GM19468 (cell line): ENCODE results near the gene TREML1.

Source experiments
- ATAC-seq: cut with Tn5 transposase; IDR thresholded peaks from one replicate; pipeline ENCODE4 v1.9.1; 2021; ENCODE audit warnings: mild to moderate bottlenecking, moderate library complexity, moderate number of reproducible peaks; ENCODE audit not compliant: unreplicated experiment; ENCODE audit errors: extremely low read depth

Gene TREML1

DNA sequence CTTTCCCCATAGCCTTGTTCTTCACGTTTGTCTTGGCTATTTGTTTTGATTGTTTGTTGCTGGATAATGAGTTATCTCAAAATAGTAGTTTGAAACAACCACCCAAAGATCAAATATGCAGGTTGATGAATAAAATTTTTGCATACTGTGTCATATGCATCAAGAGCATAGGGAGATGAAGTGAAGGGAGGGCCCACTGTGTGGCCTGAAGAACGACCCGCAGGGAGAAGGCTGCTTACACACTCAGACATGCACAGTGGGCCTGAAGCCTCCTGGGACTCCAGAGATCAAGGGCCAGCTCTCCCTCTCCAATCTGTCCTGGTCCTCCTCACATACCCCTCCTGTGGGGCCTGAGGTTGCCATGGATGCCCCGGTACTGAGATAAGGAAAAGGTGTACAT is 25.0 kb upstream of the TREML1 start:
- ATAC-seq, result no peak

DNA sequence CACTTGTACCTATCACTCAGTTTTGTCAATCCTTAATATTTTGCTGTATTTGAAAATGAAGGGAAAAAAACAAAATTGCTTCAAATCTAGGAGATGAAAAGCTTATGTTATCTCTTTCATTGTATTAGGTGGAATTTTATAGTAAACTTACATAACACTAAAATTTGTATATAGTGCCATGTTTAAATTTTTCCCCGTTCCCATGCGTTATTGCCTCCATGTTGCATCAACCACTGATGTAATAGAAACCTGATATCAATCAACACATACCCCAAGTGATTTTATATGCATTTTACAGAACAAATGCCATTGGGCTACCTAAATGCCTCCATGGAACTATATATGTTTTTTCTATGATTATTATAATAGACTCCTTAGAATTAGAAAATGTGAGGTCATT is 23.5 kb upstream of the TREML1 start:
- ATAC-seq, result no peak

DNA sequence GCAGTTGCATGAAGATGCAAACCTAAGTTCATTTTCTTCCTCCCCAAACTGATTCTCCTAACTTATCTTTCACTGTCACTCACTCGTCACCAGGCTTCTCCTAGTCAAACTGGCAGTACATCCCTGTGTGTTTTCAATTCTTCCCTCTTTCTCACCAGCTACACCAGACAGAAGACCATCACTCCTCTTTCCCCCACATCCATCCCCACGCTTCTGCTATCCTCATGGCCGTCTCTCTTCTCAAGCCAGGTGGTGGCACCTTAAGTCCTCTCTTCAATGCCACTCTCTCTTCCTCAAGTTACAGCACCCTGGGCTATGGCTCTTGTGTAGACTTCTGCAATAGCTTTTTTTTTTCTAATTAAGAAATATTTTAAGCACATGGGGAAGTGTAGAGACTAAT is 23.1 kb upstream of the TREML1 start:
- ATAC-seq, result no peak

DNA sequence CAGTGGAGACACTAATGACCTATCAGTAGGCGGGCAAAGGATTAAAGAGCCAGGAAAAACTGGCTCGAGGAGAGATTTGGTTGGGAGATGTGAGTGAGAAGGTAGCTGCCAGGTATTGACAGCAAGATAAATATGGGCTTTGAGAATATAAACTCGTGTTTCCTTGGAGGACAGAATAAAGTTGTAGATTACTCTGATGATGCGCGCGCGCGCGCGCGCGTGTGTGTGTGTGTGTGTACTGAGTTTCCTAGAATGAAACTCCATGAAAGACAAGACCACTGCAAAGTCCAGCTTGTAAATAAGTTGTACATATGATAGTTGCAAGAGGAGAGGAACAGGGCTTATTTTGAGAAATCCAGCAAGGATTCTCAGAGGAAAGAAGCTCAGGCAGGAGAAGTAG is 22.0 kb upstream of the TREML1 start:
- no peak for ATAC-seq

DNA sequence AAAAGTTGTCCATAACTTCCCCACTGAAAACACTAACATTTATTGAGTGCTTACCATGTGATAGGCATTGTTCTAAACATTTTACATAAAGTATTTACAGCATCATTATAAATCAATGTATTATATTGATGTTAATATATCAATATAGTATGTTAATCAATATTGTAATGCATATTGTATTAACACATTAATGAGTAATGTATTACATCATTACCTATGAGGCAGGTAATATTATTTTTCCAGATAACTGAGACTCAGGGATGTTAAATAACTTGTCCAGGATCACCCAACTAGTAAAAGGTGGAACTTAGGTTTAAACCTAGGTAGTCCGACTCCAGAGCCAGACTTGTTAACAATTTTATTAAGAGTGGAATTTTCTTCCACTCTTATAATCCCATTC is 20.9 kb upstream of the TREML1 start:
- ATAC-seq, result no peak

DNA sequence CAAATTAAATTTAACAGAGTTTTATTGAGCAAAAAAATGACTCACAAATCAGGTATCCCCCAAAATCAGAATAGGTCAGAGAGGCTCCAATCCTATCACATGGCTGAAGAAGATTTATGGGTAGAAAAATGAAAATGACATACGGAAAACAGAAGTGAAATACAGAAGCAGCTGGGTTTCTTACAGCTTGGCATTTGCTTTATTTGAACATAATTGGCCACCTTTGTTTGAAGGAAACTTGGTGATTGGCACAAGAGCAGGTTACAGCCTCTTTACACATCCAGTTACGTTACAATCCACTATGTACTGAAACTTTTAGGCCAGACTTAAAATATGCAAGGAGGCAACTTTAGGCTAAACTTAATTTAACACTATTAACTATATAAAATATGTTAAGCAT is 20.5 kb upstream of the TREML1 start:
- no peak for ATAC-seq

DNA sequence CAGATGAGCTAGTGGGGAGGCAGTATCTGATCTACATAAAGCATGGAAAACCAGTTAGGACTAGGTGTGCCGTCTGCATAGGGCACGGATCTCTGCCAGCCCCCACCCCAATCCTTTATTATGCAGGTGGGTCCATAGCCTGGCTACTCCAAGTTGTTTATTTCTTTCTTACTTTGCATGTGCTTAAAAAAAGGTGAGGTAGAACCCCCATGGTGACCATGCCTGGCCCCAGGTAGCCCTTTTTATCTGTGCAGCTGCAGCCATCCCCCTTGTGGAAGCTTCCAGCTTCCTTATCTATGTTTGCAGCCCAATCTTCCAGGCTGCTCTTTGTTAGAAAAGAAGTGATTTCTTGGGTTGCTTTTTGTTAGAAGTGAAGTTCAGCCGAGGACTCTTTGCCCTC is 17.8 kb upstream of the TREML1 start:
- ATAC-seq, result no peak

DNA sequence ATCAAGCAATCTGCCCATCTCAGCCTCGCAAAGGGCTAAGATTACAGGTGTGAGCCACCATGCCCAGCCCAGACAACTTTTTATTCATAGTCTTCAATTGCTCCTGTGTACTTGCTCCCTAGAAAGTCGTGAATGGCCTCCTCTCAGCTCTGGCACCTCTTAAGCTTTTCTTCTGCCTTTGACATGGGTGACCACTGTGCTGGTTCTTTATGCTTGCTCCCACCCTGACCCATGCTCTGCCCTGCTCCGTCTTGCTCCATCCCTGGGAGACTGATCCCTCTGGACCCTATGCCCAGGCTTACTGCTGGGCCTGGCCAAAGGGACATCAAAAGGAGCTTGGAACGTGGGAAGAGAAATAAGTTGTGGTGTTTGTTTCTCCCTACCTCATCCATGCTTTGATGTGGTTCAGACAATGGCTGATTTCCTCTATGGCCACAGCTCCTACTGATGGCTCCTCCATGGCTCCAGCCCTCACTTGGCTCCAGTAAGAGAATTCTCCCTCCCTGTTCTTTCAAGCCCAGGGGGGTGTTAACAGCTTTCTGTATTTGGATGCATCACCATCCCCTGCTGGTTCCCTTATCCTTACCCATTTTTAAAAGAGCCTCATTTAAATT is 16.5 kb upstream of the TREML1 start:
- ATAC-seq, result no peak

DNA sequence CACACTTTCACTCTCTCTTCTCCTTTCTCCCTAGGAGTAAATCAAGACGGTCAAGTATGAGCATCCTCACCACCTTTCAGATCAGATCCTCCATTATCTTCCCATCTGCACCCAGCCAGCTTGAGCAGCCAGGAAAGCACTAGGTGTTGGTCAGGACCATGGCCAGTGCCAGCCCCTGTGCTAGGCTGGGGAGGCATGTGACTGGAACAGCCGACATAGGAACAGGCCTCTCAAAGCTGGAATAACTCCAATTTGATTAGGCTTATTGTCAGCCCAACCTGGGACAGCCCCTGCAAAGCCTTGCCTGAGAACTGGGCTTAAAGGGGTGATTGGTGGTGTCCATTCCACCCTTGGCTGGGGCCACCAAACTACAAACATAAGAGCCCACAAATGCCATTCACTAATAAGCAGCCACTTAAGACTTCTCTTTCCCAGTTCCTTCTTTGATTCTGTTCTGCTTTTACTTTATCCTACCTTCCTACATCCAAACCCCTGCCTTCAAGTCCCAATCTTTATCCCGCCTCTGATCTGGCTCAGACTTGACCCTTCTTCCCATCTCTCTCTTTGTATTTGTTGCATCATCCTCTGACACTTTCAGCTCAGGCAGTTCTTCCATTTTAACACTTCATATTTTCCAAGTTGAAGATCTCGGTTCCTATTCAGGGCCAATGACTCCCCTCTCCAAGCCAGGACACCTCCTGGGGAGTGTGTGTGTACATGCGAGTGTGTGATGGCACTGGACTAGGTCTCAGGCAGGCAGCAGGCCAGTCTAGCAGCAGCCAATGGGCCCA is 13.2 kb upstream of the TREML1 start:
- ATAC-seq, result no peak

DNA sequence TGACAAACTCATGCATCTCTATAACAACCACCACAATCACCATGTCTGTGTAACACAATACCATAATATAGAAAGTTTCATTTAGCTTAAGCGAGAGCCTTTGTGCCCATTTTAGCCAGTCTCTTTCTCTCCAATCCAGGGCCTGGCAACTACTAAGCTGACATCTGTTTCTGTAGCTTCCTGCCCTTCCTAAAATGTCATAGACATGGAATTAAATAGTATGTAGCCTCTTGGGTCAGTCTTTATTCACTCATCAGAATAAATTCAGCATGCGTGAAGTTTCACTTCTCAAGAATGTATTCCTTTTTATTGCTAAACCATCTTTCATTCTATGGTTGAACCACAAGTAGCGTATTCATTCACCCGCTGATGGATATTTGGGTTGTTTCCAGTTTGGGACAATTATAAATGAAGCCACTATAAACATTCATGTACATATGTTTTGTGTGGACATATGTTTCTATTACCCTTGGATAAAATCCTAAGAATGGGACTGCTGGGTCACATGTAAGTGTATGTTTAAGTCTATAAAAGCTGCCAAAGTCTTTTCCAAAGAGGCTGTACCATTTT is 10.5 kb upstream of the TREML1 start:
- no peak for ATAC-seq

DNA sequence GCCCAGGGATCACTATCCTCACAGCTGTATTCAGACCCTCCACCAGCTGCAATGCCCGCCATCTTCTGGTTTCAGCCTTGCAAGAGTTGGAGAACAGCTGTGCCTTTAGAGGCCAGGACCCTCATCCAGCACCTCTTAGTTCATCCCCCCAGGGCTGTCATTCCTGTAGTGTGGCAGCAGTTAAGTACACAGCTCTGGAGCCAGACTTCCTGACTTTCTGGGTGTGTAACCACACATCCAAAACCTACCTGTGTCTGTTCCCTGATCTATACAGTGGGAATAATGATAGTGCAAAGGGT is 9.2 kb upstream of the TREML1 start:
- no peak for ATAC-seq

DNA sequence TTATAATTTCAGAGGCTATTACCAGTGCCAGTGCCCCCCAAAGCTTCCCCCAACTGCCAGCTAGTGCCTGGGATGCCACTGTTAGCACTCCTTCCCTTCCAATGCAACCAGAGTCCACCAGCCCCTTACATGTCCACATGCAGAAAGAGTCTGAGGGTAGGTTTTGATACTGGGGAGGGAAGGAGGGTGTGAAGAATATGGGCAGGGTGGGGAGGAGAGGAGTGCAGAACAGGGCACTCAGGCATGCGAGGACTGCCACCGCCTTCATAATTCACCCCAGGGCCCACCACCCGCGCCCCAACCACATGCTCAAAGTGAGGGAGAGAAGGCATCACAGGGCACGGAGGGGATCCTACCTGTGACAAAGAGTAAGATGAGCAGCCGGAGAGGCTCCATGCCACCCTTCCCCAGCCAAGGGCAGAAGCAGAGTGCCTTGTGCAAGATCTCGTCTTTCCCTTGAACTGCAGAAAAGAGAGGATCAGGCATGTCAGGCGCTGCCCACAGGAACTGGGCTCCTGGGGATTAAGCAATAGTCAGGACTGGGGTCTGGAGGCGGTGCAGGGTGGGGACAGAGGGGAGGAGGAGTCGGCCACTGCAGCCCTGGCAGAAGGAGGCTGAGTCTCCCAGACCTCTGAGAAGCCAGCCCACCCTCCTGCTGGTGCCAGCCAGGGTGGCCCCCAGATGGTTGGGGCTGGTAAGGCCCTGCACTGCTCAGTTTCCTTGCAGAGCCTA is 8.7 kb upstream of the TREML1 start, which contains the start of gene TREM2:
Gene TREM2, minus strand, starts transcription at position 430 of the 732 bp plus-strand sequence. Its CDS starts 34 bp downstream, at position 396.
- no peak for ATAC-seq

DNA sequence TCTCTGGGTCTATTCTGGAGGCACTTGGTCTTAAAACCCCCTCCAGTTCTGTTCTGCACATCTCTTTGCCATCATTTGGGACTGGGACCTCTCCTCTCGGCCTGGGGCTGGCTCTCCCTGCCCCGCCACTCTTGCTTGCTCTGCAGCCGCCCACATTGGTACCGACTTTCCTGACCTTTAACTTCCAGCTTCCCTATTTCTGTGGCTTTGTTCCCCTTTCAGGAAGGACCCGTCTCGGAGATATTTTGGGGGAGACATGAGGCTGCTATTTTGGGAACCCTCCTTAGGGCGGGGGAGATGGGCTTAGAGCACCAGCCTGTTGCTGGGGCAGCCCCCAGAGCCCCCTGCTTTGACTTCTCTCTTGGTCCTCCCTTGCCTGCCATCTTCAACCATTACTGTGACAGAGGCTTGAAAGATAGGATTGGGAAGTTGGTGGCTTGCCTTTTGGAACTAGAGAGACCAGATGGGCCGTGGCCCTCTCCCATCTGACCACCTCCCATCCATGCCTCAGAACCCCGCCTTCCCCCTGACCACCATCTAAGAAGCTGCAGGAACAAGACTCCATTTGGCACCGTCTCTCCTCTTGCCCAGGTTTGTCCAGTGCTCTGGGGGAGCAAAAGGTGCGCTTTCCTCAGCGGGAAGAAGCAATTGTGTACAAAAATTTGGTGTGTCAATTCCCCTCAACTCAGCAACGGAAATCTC is 7.9 kb upstream of the TREML1 start:
- no peak for ATAC-seq

DNA sequence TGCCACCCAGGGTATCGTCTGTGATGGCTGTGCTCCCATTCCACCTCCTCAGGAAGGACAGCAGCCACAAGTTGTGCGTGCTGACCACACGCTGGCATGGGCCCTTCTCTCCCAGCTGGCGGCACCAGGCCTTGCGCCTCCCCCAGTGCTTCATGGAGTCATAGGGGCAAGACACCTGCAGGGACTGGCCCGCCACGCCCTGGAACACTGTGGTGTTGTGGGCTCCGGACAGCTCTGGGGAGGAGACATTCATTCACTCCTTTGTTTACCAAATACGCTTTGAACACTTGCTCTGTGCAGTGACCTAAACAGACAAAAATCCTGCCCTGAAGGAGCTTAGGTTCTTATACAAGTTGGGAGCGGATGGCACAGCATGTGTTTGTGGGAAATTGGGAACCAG is 7.2 kb upstream of the TREML1 start:
- no peak for ATAC-seq

DNA sequence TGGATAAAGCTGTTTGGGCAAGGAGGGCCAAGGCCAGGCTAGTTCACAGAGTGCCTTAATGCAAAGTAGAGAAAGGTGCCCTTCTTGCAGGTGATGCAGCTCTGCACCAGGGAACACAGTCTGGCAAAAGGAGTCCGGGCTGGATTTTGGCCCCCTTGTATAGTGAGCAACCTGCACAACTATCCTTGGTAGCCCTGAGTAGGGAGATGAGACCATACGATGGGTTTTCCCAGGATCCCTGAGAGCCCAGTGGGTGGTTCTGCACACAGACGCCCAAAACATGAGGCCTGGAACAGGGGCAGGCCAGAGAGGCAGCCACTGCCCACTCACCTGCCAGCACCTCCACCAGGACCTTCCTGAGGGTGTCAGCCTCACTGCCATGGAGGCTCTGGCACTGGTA is 6.8 kb upstream of the TREML1 start:
- ATAC-seq, result no peak

DNA sequence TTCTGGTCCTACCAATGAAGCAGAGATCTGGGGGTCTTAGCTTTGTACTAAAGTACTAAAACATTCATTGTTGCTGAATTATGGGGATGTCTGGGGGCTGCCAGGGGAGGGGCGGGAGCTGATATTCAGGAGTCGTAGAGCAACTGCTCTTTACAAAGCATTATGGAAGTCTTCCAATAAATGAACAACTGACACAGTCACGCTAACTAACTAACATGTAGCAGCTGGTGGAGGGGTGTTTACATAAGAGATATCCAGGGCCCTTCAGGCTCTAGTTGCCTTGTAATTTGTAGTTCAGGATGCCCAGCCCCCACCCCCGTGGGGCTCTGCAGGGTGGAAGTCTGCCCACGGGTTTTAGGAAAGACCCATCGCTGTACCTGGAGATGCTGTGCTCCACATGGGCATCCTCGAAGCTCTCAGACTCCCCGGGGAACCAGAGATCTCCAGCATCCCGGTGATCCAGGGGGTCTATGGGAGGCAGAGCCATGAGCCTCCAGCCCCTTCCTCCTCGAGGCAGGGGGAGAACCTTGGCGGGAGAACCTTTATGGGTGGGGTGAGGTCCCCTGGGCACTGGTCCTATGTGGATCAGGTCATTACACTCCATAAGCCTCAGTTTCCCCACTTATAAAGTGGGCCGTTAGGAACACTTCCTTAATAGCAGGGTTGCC is 5.4 kb upstream of the TREML1 start:
- ATAC-seq, result no peak

DNA sequence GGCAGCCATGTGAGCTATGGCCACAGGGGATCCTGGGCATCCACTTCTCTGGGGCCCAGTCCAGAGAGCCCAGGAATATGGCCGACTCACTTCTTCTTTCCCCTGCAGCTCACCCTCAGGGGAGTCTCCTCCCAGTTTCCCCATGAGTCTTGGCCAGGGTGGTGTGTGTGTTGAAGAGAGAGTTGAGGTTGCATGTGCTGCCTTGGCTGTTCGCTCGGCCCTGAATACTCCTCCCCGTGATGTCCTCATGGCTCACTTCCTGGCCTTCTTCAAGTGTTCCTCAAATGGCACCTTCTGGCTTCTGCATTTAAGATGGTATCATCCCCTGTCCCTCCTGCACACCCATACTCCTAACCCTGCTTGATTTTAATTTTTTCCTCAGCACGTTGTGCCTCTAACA is 3.2 kb upstream of the TREML1 start:
- ATAC-seq, result no peak

DNA sequence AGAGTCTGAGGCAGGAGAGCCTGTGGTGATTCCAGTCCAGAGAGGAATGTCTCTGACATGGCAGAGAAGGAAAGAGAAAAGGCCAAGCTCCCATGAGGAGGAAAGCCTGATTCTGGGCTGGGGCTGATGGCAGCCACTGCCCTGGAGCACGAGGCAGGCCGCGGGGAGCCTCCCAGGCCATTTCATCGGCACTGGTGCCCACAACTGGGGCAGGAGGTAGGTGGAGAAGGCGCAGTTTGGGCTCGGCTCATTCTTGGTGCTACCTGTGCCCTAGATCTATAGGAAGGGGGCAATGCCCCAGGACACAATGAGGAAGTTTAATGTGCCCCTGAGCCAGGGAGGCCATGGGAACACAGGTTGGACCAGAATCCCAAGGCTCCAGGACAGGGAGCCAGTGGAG is 2.6 kb upstream of the TREML1 start:
- ATAC-seq, result no peak

DNA sequence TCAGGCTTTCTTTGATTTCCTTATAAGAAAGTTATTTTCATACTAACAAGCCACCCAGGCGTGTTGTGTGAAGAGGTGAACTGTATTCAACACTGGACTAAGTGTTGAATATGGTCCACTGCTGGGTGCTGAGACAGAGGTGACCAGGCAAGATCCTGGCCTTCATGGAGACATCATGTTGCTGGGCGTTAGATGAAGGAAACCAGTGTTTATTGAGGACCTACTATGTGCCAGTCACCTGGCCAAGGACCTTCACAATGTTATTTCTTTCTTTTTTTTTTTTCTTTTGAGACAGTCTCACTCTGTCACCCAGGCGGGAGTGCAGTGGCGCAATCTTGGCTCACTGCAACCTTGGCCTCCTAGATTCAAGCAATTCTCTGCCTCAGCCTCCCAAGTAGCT is 1.9 kb upstream of the TREML1 start:
- no peak for ATAC-seq

DNA sequence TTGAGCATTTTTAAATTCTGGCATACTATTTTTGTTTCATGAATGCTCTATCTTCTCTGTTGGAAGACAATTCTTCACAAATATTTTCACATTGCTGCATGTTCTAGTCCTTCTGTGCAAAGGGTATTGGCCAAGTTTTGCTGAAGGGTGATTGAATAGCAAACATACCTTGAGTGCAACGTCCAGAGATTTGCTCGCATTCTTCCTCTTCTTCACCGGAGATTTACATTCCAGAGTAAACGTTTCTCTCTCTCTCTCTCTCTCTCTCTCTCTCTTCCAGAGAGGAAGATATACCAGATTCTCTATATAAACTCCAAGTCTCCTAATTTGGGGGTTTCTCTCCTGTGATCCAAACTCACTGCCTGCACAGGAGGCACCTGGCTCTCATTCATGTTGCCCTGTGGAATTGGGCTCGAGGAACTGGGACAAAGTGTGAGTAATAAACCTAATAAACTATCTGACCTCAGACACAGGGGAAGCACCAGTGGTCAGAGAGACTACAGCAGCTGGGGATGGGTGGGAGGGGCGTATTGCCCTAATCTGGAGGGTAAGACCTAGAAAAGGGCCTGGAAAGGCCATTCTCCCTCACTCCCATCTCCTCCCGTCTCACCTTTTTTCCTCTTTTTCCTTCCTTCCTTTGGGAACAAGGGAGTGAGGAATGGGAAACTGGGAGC is 1.1 kb upstream of the TREML1 start:
- no peak for ATAC-seq
